Stimulated activated CD4-positive, alpha-beta T cell treated with anti-CD3 and anti-CD28 coated beads, Interleukin-1b, Interleukin-23, amount 100 ng/mL, for 24 hours (primary cell): ENCODE data around the gene USP1.

ENCODE experiments used
- DNase-seq, 4 experiments: peaks; one replicate each; pipeline ENCODE4 v3.0.0-alpha.2; 2020; ENCODE audit warnings: low read depth in 4 of 4, low spot score in 1 of 4

The USP1 gene

GRCh38 chr1:62426794-62427193, 10.1 kb upstream of the USP1 start:
- DNase-seq = no peak

GRCh38 chr1:62428351-62428750, 8.5 kb upstream of the USP1 start:
- no peak for DNase-seq

GRCh38 chr1:62429581-62429980, 7.3 kb upstream of the USP1 start:
- DNase-seq = no peak

- DNase-seq = no peak
Observed at GRCh38 chr1:62433861-62434617, 2.8 kb upstream of the USP1 start.

- no peak for DNase-seq
Observed at GRCh38 chr1:62434618-62435001, 2.2 kb upstream of the USP1 start.

- DNase-seq = peak in 1 of 4 experiments; percentile 11
Observed at GRCh38 chr1:62435231-62436038, 1.4 kb upstream of the USP1 start.

- peak; percentile 74 to 91 (median 88) for DNase-seq
Observed at GRCh38 chr1:62436039-62436465, 797 bp upstream of the USP1 start.

- DNase-seq = peak in 3 of 4 experiments; percentile 12 to 13 (median 12)
Observed at GRCh38 chr1:62437273-62437940, 558 bp downstream of the USP1 start.

- DNase-seq = no peak
Observed at GRCh38 chr1:62438163-62438562, 1.3 kb downstream of the USP1 start.

GRCh38 chr1:62439652-62440371, 3.0 kb downstream of the USP1 start:
- DNase-seq = no peak

GRCh38 chr1:62444701-62445100, 7.9 kb downstream of the USP1 start:
- DNase-seq = no peak

GRCh38 chr1:62448221-62448933, 11.5 kb downstream of the USP1 start:
- no peak for DNase-seq

- no peak for DNase-seq
Observed at GRCh38 chr1:62450301-62450700, 13.5 kb downstream of the USP1 start.

GRCh38 chr1:62452951-62453350, 16.1 kb downstream of the USP1 start:
- no peak for DNase-seq

- DNase-seq = no peak
Observed at GRCh38 chr1:62457955-62458354, 21.1 kb downstream of the USP1 start.

- no peak for DNase-seq
Observed at GRCh38 chr1:62462370-62462769, 25.5 kb downstream of the USP1 start.

- DNase-seq = no peak
Observed at GRCh38 chr1:62467092-62467491, 30.2 kb downstream of the USP1 start.

- no peak for DNase-seq
Observed at GRCh38 chr1:62476525-62477219, 39.8 kb downstream of the USP1 start.

GRCh38 chr1:62481681-62482080, 44.8 kb downstream of the USP1 start:
- DNase-seq = no peak
